NCI-H510A (cell line): ENCODE results near the gene PPP4R1.

ENCODE experiments used
- DNase-seq: peaks from one replicate; lab custom pipeline; 2025; lab: John Stamatoyannopoulos, UW

The PPP4R1 gene

DNA sequence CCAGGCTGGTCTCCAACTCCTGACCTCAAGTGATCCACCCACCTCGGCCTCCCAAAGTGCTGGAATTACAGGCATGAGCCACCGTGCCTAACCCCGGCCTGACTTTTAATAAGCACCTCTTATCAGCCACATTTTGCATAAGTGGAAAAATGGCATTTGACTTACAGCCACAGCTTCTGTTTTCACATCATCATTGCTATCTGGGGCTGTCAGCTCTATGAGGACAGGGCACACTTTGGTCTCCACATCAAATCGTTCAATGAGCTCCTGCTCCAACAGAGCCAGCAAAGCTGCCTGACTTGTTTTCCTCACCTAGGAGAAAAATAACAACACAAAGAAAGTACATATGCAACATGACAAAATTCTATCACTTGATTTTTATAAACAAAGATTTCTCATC lies 26.4 kb downstream of the PPP4R1 start:
- no peak for DNase-seq

DNA sequence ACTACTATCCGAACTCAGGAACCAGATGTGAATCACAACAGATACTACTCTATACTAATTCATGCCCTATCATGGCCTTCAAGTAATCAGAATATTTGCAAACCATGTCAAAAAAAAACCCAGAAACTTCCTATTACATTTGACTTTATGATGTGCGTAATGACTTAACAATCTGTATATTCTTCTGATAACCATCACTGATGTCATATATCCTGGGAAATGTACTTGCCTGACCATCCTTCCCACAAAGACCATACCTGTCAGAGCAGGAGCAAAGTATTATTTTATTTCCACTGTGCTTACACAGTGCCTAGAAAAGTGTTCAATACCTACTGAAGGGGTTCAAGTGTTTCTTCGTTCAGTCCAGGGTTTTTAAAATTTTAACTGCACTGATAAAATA lies 27.5 kb downstream of the PPP4R1 start:
- no peak for DNase-seq

DNA sequence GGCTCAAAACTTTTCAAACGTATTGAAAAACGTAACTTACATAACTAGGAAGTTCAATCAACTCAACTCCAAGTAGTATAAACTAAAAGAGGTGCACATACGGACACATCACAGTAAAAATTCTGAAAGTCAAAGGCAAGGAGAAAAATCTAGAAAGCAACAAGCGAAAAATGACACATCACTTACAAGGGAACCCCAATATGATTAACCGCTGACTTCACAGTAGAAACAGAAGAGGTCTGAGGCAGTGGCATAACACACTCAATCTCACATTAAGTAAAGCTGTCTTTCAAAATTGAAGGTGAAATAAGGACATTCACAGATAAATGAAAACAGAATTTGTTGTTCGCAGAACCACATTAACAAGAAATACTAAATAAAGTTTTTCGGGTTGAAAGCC lies 32.7 kb downstream of the PPP4R1 start:
- no peak for DNase-seq

DNA sequence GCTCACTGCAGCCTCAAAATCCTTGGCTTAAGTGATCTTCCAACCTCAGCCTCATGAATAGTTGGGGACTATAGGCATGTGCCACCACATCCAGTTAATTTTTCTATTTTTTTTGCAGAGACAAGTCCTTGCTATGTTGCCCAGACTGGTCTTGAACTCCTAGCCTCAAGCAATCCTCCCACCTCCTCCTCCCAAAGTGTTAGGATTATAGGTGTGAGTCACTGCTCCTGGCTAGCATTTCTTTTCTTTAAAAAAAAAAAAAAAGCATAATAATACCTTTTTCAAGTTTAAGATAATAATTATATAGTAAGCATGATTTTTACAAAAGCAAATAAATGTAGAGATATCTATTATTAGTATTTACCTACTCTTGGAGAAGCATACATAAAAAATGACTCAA lies 36.1 kb downstream of the PPP4R1 start:
- no peak for DNase-seq

DNA sequence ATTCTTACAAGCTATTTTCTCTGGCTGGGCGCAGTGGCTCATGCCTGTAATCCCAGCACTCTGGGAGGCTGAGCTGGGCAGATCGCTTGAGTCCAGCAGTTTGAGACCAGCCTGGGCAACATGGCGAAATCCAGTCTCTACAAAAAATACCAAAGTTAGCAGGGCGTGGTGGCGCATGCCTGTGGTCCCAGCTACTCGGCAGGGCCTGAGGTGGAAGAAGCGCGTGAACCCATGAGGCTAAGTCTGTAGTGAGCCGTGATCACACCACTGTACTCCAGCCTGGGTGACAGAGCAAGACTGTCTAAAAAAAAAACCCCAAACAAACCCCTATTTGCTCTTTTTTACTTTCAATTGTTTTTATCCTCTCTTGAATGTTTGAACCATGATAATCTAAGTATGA lies 37.0 kb downstream of the PPP4R1 start:
- no peak for DNase-seq

DNA sequence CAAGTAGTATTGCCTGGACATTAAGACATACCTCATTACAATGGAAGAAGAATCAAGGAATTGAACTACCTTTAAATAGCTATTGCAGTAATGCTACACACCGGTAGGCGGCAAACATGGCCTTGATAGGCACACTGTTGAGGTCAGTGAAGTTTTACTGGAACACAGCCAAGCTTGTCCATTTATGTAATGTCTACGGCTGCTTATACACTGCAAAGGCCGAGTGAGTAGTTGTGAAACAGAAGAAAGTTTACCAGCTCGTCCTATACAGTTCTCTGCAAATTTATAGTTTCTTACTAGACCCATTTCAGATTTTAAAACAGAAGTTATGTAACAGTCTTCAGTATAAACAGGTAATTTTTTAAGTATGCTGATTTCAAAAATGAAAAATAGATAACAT lies 38.8 kb downstream of the PPP4R1 start:
- DNase-seq: peak; percentile 57

DNA sequence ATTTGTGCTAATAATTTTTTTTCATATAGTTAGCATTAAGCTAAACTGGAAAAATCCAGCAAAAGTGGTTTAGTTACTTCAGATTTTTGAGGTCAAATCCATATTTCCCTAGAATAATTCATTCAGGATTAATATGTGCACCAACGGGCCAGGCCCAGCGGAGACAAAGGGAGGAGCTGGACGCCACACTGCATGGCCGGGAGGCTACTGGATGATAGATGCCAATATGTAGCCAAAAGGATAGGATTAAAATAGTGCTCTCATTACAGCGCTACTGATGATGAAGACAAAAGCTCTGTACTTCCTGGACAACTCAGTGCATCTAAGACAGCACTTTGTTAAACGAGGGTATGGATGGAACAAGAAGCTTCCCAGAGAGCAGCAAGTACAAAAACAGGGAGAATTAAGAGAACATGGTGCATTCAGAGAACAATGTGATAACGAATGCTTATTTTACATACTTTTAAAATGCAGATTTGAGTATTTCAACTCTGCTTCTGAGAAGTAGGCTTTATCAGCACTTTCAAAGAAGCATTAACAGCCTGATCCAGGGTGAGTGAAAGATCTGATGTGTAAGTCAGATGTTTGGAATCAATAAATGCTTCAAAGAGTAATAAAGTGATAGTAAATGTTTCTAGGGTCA lies 39.8 kb downstream of the PPP4R1 start:
- DNase-seq: no peak

DNA sequence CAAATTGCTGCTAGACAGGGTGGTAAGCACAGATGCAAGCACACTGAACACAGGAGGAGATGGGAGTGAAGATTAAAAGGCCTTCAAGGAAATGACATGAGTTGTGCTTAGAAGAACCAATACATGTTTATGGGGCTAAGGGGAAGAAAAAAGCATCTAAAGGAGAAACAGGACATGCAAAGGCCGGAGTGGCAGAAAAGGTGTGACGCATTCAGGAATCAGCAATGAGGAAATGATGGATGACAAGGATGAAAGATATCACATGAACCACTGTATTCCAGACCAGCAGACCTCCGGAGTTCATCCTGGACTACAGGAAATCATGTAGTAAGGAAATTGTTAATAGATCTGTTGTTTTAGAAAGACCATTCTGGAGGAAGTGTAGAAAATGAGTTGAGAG lies 42.8 kb downstream of the PPP4R1 start:
- DNase-seq: no peak

DNA sequence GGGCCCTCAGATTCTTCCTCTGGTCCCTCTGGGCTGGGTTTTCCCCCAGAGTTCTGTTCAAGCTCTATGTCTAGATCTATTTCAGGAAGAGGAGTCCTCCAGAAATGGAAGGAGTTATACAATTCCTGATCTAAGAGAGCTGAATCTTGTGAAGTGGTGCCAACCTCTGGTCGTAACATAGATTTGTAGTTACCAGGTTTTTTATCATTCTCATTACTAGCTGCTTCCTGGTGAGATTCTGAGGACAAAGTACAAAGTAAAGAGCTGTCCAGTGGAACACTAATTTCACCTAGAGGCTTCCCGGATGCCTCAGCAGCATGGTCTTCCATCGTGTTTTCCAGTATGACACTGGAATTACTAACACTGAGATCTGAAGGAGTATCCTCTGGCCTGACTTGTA lies 44.1 kb downstream of the PPP4R1 start:
- DNase-seq: no peak

DNA sequence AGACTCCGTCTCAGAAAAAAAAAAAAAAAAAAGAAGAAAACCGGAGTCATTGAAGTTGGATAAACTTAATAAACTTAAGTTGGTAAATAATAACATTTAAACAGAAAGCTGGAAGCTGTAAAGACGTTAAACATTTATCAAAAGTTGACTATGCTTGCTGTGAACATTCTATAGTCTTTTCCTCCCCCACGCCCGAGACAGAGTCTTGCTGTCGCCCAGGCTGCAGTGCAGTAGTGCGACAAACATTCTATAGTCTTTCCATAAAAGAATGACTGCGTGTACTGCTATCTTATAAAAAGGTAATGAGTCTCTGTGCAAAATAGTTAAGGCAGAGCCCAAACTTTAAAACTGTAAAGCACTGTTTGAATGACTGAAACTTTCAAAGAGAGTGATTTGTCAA lies 45.2 kb downstream of the PPP4R1 start:
- DNase-seq: no peak

DNA sequence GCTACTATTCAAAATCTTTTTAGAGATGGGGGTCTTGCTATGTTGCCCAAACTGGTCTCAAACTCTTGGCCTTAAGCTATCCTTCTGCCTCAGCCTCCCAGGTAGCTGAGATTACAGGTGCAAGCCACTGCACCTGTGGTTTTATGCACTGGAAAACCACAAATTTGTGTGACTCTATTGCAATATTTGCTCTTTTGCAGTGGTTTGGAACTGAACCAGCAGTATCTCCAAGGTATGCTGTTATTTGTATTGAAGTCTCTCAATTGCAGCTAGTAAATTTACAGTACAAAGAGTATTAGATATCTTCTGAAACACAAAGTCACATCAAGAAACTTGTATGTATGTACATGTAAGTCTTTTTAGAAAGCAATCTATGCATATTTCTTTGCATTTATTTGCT lies 46.2 kb downstream of the PPP4R1 start:
- no peak for DNase-seq

DNA sequence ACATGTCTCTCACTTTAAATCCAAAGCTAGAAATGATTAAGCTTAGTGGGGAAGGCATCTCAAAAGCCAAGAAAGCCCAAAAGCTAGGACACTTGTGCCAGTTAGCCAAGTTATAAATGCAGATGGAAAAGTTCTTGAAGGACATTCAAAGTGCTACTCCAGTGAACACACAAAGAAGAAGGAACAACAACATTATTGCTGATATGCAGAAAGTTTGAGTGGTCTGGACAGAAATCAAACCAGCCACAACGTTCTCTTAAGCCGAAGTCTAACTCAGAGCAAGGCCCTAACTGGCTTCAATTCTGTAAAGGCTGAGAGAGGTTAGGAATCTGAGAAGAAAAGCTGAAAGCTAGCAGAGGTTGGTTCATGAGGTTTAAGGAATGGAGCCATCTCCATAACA lies 49.0 kb downstream of the PPP4R1 start:
- DNase-seq: no peak

DNA sequence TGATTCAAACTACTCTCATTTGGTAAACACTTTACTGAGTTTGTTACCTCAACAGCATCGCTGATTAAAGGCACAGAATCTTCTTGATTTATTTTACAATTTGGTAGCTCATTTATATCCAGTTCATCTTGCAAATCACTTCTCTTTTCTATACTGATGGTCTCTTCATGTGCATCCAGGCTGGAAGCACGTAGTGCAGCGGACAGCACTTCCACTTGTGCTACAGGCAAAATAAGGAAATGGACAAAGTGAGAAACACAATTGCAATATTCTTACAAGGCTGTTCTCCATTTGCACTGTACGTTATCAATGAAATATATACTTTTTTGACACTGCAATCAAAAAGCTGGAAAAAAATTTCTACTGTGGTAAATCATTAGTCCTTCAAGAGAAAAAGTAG lies 51.0 kb downstream of the PPP4R1 start:
- DNase-seq: no peak

DNA sequence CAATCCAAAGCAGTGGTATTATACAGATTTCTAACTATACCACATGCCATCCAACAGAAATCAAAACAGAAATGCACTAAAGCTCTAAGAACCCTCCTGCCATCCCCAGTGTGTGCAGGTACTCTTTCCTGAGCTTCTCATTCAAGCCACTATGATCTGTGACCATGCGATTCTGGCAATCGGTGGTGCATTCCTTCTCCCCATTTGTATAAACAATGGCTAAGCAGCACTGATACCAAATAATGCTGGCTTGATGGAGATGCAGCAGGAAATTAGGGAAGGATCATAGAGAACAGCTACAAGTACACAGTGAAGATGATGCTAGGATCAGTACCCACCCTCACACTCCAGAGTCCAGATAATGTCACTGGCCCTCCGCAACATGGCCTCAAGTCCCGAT lies 51.8 kb downstream of the PPP4R1 start:
- no peak for DNase-seq

DNA sequence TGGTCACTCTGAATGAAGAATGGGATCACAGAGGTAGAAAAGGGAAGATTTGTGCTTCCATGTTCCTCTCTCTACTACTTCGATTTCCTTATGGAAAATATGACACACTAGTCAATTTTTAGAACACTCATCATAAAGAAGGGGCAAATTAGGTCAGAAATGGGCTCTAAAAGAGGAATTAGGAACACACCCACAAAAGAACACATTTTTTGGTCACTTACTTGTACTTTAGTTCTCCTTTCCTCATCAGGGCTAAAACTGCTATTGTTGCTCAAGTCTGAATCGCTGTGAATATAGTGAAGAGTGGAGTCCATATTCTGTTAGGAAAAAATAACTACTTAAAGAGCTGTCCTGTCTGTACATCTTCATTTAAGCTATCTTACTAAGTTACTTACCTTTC lies 52.6 kb downstream of the PPP4R1 start:
- DNase-seq: no peak

DNA sequence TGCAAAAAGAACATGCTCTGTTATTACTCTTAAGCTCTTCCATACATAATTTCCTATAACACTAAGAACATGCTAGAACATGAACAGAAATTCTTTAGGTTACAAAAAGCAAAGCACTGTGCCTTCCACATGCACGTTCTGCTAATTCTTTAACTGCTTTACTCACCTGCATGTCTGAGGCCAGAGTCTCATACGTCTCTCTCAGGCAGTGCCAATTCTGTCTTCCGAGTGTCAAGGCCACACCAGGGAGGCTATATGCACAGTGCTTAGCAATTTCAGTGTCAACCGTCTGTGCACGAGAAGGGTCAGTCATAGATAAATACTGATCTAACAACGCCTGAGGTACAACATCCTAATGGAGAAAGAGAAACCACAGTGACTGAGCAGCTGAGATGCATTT lies 55.1 kb downstream of the PPP4R1 start:
- no peak for DNase-seq

DNA sequence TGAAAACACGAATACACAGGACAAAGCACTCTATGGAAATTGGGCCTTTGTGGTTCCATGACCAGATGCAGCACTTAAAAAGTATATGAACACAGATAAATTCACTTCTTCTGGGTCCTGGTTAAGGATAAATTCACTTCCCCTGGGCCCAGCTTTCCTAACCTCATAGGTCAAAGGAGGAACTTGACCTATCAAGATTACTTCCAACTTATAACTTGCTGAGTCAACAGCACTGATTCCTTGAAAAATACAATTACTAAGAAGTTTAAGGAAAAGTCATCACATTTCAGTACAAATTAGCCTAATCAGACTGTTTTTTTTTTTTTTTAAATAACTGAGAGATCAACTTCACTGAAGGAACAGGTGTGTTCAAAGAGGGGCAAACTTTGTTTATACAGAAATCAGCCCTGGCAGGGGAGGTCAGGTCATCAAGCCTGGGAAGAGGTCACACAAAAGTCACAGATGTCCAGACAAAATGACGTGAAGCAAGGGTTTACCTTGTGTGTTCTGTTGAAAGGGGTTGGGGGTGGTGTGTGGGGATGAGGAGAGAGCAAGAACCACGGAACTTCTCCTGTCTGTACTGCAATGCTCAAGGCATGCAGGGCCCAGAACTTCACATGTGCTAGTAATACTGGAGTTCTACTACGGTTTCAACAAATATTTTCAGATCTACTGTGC lies 55.8 kb downstream of the PPP4R1 start:
- DNase-seq: no peak

DNA sequence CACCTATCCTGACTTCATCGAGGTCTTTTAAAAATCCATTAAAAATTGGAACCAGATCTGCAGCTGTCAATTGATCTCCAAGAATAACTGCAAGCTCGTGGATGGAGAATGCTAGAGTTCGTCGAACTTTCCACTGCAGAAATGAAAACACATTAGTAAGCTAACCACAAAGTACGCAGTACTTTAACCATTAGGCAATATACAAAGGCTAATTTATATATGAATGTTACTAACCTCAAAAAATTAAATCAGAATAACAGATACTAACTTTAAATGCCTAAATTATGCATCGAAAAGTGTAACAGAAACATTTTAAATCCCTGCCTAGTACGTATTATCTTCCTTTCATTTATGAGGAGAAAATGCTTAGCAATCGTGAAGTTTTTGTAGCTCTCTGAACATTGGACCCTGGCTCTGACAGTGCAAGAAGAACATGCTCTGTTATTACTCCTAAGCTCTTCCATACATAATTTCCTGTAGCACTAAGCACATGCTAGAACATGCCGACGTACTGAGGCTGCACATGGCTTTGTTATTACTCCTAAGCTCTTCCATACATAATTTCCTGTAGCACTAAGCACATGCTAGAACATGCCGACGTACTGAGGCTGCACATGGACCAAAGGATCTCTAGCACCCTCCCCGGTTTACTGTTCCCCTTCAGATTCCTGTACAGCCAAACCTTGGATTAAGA lies 57.0 kb downstream of the PPP4R1 start:
- no peak for DNase-seq

DNA sequence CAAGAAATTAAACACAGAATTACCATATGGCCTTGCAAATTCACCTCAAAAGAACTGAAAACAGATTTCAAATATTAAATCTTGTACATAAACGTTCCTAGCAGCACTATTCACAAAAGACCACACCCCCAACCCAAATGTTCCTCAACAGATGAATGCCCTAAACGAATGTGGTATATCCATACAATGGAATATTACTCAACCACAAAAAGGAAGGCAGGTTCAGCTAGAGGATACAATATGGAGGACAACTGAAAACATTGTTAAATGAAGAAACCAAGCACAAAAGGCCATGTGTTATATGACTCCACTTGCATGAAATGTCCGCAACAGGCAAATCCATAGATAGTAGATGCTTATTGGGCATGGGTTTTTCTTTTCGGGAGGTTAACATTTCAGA lies 61.7 kb downstream of the PPP4R1 start:
- no peak for DNase-seq

DNA sequence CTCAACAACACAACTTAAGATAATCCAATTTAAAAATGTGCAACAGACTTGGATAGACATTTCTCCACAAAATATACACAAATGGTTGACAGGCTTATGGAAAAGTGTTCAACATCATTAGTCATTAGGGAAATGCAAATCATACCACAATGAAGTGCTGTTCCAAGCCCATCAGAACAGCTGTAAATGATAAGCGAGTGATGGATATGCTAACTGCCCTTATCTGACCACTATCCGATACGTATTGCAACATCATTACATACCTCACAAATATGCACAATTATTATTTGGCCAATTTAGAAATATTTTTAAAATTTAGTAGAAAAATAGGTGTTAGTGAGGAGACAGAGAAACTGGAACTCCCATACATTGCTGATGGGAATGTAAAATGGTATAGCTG lies 62.2 kb downstream of the PPP4R1 start:
- no peak for DNase-seq

DNA sequence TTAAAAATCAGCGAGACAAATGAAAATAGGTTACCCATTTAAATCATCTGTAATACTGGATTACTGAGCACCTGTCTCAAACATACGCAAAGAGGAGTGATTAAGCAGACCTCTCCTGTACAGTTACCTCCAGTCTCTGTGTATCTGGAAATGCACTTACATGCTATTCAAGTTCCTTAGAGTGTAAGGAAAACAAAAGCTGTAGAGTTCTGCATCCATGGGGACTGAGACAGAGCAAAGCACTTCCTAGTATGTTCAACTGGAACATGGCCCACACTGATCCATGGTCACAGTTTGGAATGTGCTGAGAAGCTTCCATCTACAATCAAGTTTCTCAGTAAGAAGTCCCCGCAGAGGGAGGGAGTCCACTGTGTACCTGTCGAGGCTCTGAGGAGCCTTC lies 63.9 kb downstream of the PPP4R1 start:
- DNase-seq: no peak

DNA sequence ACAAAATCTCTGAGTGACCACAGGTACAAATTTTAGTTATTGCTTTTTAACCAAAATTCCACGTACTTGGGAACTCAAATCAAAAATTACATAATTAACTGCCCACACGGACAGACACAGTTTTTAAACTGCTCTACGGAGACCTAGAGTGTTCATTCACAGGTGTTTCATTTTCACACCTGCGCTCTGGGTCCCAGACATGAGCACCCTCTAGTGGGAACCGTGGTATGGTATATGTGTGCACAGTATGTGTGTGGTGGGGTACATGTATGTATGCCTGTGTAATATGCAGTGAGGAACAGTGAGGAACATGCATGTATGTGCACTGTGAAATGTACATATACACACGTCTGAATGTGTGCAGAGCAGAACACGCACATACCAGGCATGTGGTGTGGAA lies 65.0 kb downstream of the PPP4R1 start:
- no peak for DNase-seq

DNA sequence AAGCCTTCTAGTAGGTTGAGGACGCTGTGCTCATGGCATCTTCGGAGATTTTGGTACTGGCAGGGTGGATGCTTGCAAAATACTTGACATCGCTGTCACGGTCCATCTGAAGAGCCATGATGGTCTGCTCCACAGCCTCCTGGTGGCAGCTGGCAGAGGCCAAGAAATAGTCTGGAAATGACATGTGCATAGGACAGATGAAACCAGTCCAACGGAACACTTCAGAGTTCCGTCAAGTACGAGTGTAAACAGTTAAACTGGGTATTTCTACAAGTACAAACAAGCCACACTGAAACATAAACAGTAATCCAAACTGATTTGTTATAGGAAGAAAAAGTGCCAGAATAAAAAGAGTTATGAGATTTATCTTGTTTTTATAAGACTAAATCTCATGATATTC lies 66.6 kb downstream of the PPP4R1 start:
- peak; percentile 72 for DNase-seq

DNA sequence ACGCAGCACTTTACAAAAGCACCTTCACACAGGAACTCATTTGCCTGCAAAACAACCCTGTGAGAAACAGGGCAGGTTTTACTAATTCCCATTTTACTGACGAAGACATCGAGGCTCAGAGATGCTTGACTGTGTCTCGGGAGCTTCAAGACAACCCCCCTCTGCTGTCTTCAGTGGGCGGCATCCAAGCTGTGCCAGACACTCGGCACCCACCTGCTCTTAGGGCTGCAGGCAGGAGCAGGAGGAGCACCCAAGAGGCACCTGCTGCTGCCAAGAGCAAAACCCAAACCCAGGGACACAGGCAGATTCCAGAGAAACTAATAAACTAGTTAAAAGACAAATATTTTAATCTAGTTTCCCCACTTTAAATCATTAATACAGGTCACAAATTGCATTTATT lies 67.9 kb downstream of the PPP4R1 start:
- DNase-seq: no peak
